Suprapubic skin (tissue), 4 donors: ENCODE results near the gene PLA2G5.

Source experiments
- CTCF ChIP-seq, 2 donors: fragments of 200-600 bp in 1 of 2; fragments of 450-650 bp in 1 of 2; sonication (generic) in 1 of 2; IDR thresholded peaks; one replicate each; pipeline ENCODE4 v1.5.1; 2016 to 2019; ENCODE audit warnings: antibody characterized with exemption in 2 of 2, mild to moderate bottlenecking in 1 of 2, moderate library complexity in 1 of 2
- POLR2A ChIP-seq, 2 donors: fragments of 450-650 bp; IDR thresholded peaks; one replicate each; pipeline ENCODE4 v1.6.1; 2017; ENCODE audit warnings: antibody characterized with exemption in 2 of 2, mild to moderate bottlenecking in 2 of 2, moderate library complexity in 2 of 2
- POLR2AphosphoS5 ChIP-seq, 3 donors: sonication (generic); formaldehyde crosslinking; IDR thresholded peaks; one replicate each; pipeline ENCODE4 v1.6.1; 2017; ENCODE audit warnings: antibody characterized with exemption in 3 of 3

DNA sequence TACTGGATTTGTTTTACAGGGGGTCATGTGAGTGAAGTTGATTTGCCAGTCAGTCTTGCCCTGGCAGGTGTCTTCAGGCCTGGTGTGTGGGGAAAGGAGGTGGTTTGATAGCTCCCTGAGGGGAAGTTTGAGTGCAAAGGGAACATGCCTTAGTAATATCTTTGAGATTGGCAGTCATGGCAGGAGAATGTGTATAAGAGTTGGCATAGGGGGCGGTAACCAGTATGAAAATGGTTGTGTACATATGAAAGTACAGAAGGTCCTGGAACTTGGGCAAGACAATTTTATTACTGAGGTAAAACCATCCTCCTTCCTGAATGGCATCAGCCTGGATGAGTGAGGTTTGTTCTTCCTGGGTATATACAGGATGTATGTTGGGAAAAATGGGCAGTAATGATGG lies 37.6 kb upstream of the PLA2G5 start:
- no peak for TF ChIP-seq CTCF (IDR thresholded peaks at IDR 0.05)
- no peak for TF ChIP-seq POLR2A (IDR thresholded peaks at IDR 0.05)
- TF ChIP-seq POLR2AphosphoS5 (IDR thresholded peaks at IDR 0.05): no peak
